Keratinocyte (primary cell): ENCODE measurements around the gene VAMP2. TPM values are rescaled to one million over a fixed set of nuclear protein-coding genes. Genes with fewer than 3 reads are reported as not detected.

Experiments
- DNase-seq: peaks from one replicate; pipeline ENCODE4 v3.0.0-alpha.2; 2011; ENCODE audit warnings: low read depth, missing footprints, low spot score
- FAIRE-seq: peaks from 2 replicates; lab custom pipeline; 2011; peaks lifted over from hg19 to GRCh38; lab: Jason Lieb, UNC
- H2AFZ ChIP-seq: 2 replicates; pipeline ENCODE4 v1.6.0; 2012; ENCODE audit warnings: low read length, control low read depth, inconsistent platforms; ENCODE audit not compliant: control insufficient read depth
- H3K27ac ChIP-seq: 2 replicates; pipeline ENCODE4 v1.5.1; 2011; ENCODE audit warnings: low read length; ENCODE audit not compliant: control insufficient read depth, insufficient read depth
- H3K27me3 ChIP-seq: 3 replicates; pipeline ENCODE4 v1.6.0; 2011; ENCODE audit warnings: low read length; ENCODE audit not compliant: control insufficient read depth, insufficient read depth; ENCODE audit errors: extremely low read depth
- H3K36me3 ChIP-seq, 2 experiments: 2 replicates in 1 of 2; 3 replicates in 1 of 2; pipeline ENCODE4 v1.5.1; 2011; ENCODE audit warnings: low read length in 2 of 2, mild to moderate bottlenecking in 1 of 2; ENCODE audit not compliant: control insufficient read depth in 2 of 2, insufficient read depth in 2 of 2; ENCODE audit errors: extremely low read depth in 1 of 2
- H3K4me1 ChIP-seq: 3 replicates; pipeline ENCODE4 v1.5.1; 2011; ENCODE audit warnings: low read length; ENCODE audit not compliant: control insufficient read depth, insufficient read depth; ENCODE audit errors: extremely low read depth
- H3K4me2 ChIP-seq: 3 replicates; pipeline ENCODE4 v1.6.0; 2011; ENCODE audit warnings: low read depth, low read length; ENCODE audit not compliant: control insufficient read depth, insufficient read depth; ENCODE audit errors: extremely low read depth
- H3K4me3 ChIP-seq, 3 experiments: fragments of 200-600 bp in 1 of 3; sonication (generic) in 1 of 3; 2 replicates in 2 of 3; 3 replicates in 1 of 3; pipeline ENCODE4 v1.5.1; 2011 to 2016; ENCODE audit warnings: low read length in 3 of 3, mild to moderate bottlenecking in 3 of 3, control low read depth in 2 of 3, inconsistent platforms in 1 of 3, low read depth in 1 of 3, mixed read lengths in 1 of 3, mixed run types in 1 of 3, moderate library complexity in 1 of 3; ENCODE audit not compliant: control insufficient read depth in 2 of 3, insufficient read depth in 2 of 3; ENCODE audit errors: extremely low read depth in 1 of 3
- H3K79me2 ChIP-seq: 2 replicates; pipeline ENCODE4 v1.6.0; 2012; ENCODE audit warnings: low read length; ENCODE audit not compliant: control insufficient read depth, insufficient read depth
- H3K9ac ChIP-seq: 3 replicates; pipeline ENCODE4 v1.6.0; 2011; ENCODE audit warnings: low read length; ENCODE audit not compliant: control insufficient read depth, insufficient read depth; ENCODE audit errors: extremely low read depth
- H3K9me1 ChIP-seq: 3 replicates; pipeline ENCODE4 v1.6.0; 2011; ENCODE audit warnings: low read length; ENCODE audit not compliant: control insufficient read depth, insufficient read depth; ENCODE audit errors: extremely low read depth
- H3K9me3 ChIP-seq: 2 replicates; pipeline ENCODE4 v1.5.1; 2012; ENCODE audit warnings: low read depth, low read length; ENCODE audit not compliant: control insufficient read depth
- H4K20me1 ChIP-seq: 3 replicates; pipeline ENCODE4 v1.6.0; 2011; ENCODE audit warnings: low read length; ENCODE audit not compliant: control insufficient read depth, insufficient read depth; ENCODE audit errors: extremely low read depth
- CTCF ChIP-seq, 3 experiments: IDR thresholded peaks in 1 of 3; conservative IDR thresholded peaks in 1 of 3; optimal IDR thresholded peaks in 1 of 3; 2 replicates in 2 of 3; 3 replicates in 1 of 3; pipeline versions ENCODE3 to v1.5.1; 2011; ENCODE audit warnings: low read length in 3 of 3, mild to moderate bottlenecking in 3 of 3, moderate library complexity in 2 of 3, control low read depth in 1 of 3, inconsistent platforms in 1 of 3; ENCODE audit not compliant: insufficient read depth in 2 of 3; ENCODE audit errors: extremely low read depth in 1 of 3
- EZH2 ChIP-seq: IDR thresholded peaks from one replicate; pipeline ENCODE4 v1.6.1; 2012; ENCODE audit warnings: inconsistent platforms, mild to moderate bottlenecking, low read length, moderate library complexity
- dilution Hi-C: fragments of 300-500 bp; cut with MboI; formaldehyde crosslinking; loops from one replicate; pipeline ENCODE4 v1.7.0; 2020; ENCODE audit warnings: low sequenced_read_pairs; ENCODE audit not compliant: extremely low pct_ligation_motif_present
- polyA plus RNA-seq, 5 experiments: library from polyadenylated mRNA; depleted of rRNA in 3 of 5; stranded (reverse) in 3 of 5; stranded (forward) in 1 of 5; unstranded in 1 of 5; fragments of >200 nt; gene quantifications; 1 replicate in 1 of 5; 2 replicates in 3 of 5; 3 replicates in 1 of 5; pipeline versions ENCODE4 v1.2.1 to v1.2.3, GENCODE V29; 2011 to 2012; ENCODE audit warnings: missing spikeins in 2 of 5, low read depth in 1 of 5, low replicate concordance in 1 of 5

The VAMP2 gene
- polyA plus RNA-seq, 1 donor (not counting 4 experiments of a cell fraction or from before 2014, with no cell fraction given), result 9.8 TPM

GRCh38 chr17:8148560-8148959 lies 14.2 kb downstream of the VAMP2 start:
- no peak overlapping the region for H3K9ac ChIP-seq
- no peaks in the 10 kb centered on the region for H3K27me3 ChIP-seq
- no peak for DNase-seq
- FAIRE-seq, result no peak
- TF ChIP-seq EZH2, result no peak
- no peak for TF ChIP-seq CTCF (optimal IDR thresholded peaks at IDR 0.05 in 1 of 3, IDR thresholded peaks at IDR 0.05 in 1 of 3, conservative IDR thresholded peaks at IDR 0.05 in 1 of 3; ENCODE audit: extremely low read depth in 1 of 3, insufficient read depth in 2 of 3, low read length in 3 of 3)
- peaks cover 11% of the 10 kb centered on the region for H3K9me1 ChIP-seq
- no peak overlapping the region for H3K4me3 ChIP-seq
- H3K79me2 ChIP-seq, result peaks cover 35% of the 10 kb centered on the region
- no peak overlapping the region for H3K4me2 ChIP-seq
- no peak overlapping the region for H2AFZ ChIP-seq
- dilution Hi-C loops, result no loop called here
- peaks cover 56 to 73% of the 10 kb centered on the region in 2 experiments for H3K36me3 ChIP-seq
- H3K9me3 ChIP-seq, result no peaks in the 10 kb centered on the region
- H3K27ac ChIP-seq, result no peak overlapping the region
- H3K4me1 ChIP-seq, result peaks cover 28% of the 10 kb centered on the region
- peaks cover 20% of the 10 kb centered on the region for H4K20me1 ChIP-seq

GRCh38 chr17:8147805-8148404 lies 14.8 kb downstream of the VAMP2 start:
- dilution Hi-C loops, result no loop called here
- Histone ChIP-seq H3K27me3 (no peaks in the 10 kb centered on the region), H3K4me2 (no peak overlapping the region), H3K36me3 (peaks cover 56 to 70% of the 10 kb centered on the region in 2 experiments), H3K9me1 (peaks cover 5% of the 10 kb centered on the region), H2AFZ (no peak overlapping the region), H3K9ac (no peak overlapping the region), H4K20me1 (peaks cover 20% of the 10 kb centered on the region), H3K79me2 (peaks cover 32% of the 10 kb centered on the region), H3K4me1 (peaks cover 21% of the 10 kb centered on the region), H3K4me3 (no peak overlapping the region), H3K27ac (no peak overlapping the region), H3K9me3 (no peaks in the 10 kb centered on the region)
- DNase-seq, result no peak
- no peak for FAIRE-seq
- no peak for TF ChIP-seq CTCF (optimal IDR thresholded peaks at IDR 0.05 in 1 of 3, IDR thresholded peaks at IDR 0.05 in 1 of 3, conservative IDR thresholded peaks at IDR 0.05 in 1 of 3; ENCODE audit: extremely low read depth in 1 of 3, insufficient read depth in 2 of 3, low read length in 3 of 3)
- TF ChIP-seq EZH2, result no peak
